Measurements from ENCODE around the gene ZMPSTE24. TPM values are rescaled to one million over a fixed set of nuclear protein-coding genes. Genes with fewer than 3 reads are reported as not detected.

ZMPSTE24 gene
- total and polyA plus RNA-seq, 7 experiments from 2014 or later = 9.5 to 31.0 (median 14.5) TPM

DNA sequence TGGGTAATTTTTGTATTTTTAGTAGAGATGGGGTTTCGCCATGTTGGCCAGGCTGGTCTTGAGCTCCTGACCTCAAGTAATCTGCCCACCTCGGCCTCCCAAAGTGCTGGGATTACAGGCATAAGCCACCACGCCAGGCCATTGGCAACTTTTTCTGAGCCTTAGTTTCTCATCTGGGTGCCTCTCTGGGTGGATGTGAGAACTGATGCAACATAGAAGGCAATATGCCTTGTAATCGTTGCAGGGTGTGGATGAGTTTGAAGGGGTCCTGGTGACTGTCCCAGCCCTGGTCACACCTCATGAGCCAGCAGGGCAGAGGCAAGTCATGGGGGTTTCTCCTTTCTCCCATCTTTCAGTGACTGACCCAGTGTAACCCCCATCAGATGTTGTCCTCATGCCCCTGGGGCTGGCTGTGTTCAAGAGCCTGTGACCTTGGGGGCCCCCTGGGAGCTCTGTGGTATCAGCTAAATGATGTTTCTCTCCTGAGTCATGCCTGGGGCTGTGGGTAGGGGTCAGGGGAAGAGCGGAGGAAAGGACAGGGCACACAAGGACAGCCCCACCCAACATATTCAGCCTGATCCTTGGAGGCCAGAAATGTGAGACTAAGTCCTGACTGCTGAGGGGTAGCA lies 55.4 kb downstream of the ZMPSTE24 start:
- DNase-seq (no peak), ATAC-seq (no peak)
- intact Hi-C loops (cut with micrococcal nuclease) = no loop called here
- Histone ChIP-seq H3K4me1 (ENCODE audit: control insufficient read depth in 2 of 2, insufficient read depth in 2 of 2, low read length in 2 of 2) (peaks cover 8% of the 10 kb centered on the region in 2 donors), H3K36me3 (ENCODE audit: control insufficient read depth in 2 of 3, insufficient read depth in 3 of 3, low read length in 3 of 3) (no peaks in the 10 kb centered on the region), H3K9me3 (ENCODE audit: control insufficient read depth in 2 of 3, low read length in 3 of 3) (no peaks in the 10 kb centered on the region), H3K4me3 (ENCODE audit: low read length) (no peak overlapping the region), H3K27me3 (ENCODE audit: control insufficient read depth in 2 of 2, insufficient read depth in 2 of 2, low read length in 2 of 2) (no peaks in the 10 kb centered on the region), H3K27ac (ENCODE audit: low read depth, low read length) (no peak overlapping the region)
- ChIA-PET POLR2A (interaction anchor here (1.3 to 1.7 kb wide), 2 partner anchors 71 to 91 kb away, joined by 3 to 5 read pairs; no protein-coding TSS in a partner anchor), CTCF (interaction anchor here (1.5 to 6.7 kb wide), 3 partner anchors 24 to 160 kb away, joined by 5 to 52 read pairs (median 7); no protein-coding TSS in a partner anchor)
- Mint-ChIP-seq H3K4me1 (peaks cover 8 to 56% (median 28%) of the 10 kb centered on the region in 7 donors), H3K27ac (peak overlapping the region in 3 of 9 donors; percentile 76 to 82 (median 77)), H3K4me3 (peak overlapping the region in 1 of 10 donors; percentile 41), H3K9me3 (no peaks in the 10 kb centered on the region), H3K36me3 (peaks cover 0 to 7% (median 0%) of the 10 kb centered on the region in 5 donors), H3K27me3 (peaks cover 7 to 23% (median 8%) of the 10 kb centered on the region in 5 donors)

- CTCF ChIA-PET = interaction anchor here (0.8 to 6.7 kb wide), 9 partner anchors 14 to 236 kb away, joined by 3 to 52 read pairs (median 7); no protein-coding TSS in a partner anchor
- Mint-ChIP-seq H3K4me1 (peaks cover 11 to 63% (median 34%) of the 10 kb centered on the region in 7 donors), H3K9me3 (peaks cover 0 to 1% (median 0%) of the 10 kb centered on the region in 11 donors), H3K27me3 (peaks cover 7 to 30% (median 13%) of the 10 kb centered on the region in 5 donors), H3K4me3 (peak overlapping the region in 8 of 10 donors; percentile 13 to 95 (median 86)), H3K36me3 (peaks cover 0 to 7% (median 0%) of the 10 kb centered on the region in 5 donors), H3K27ac (peak overlapping the region in 5 of 9 donors; percentile 24 to 84 (median 65))
- Histone ChIP-seq H3K27me3 (ENCODE audit: control insufficient read depth in 2 of 2, insufficient read depth in 2 of 2, low read length in 2 of 2) (no peaks in the 10 kb centered on the region), H3K4me3 (ENCODE audit: low read length) (no peak overlapping the region), H3K9me3 (ENCODE audit: control insufficient read depth in 2 of 3, low read length in 3 of 3) (no peaks in the 10 kb centered on the region), H3K27ac (ENCODE audit: low read depth, low read length) (no peak overlapping the region), H3K36me3 (ENCODE audit: control insufficient read depth in 2 of 3, insufficient read depth in 3 of 3, low read length in 3 of 3) (no peaks in the 10 kb centered on the region), H3K4me1 (ENCODE audit: control insufficient read depth in 2 of 2, insufficient read depth in 2 of 2, low read length in 2 of 2) (peaks cover 8% of the 10 kb centered on the region in 2 donors)
- intact Hi-C loops (cut with micrococcal nuclease) = loop anchor here (2.0 kb wide), 5 partner anchors 25 to 273 kb away; partner anchors contain the start of genes CAP1 (in 1 of the 2), PPT1 (in 1 of the 2) and SMAP2 (in 1 of the 2)
- no peak for DNase-seq
- POLR2A ChIA-PET = interaction anchor here (0.6 to 3.0 kb wide), 9 partner anchors 60 to 548 kb away, joined by 3 to 17 read pairs (median 4); partner anchors contain the start of genes CITED4, RLF and SMAP2
- ATAC-seq = no peak
Observed at GRCh38 chr1:40313958-40314720, 56.1 kb downstream of the ZMPSTE24 start.

GRCh38 chr1:40314721-40315238 lies 56.7 kb downstream of the ZMPSTE24 start:
- Histone ChIP-seq H3K27ac (ENCODE audit: low read depth, low read length) (no peak overlapping the region), H3K36me3 (ENCODE audit: control insufficient read depth in 2 of 3, insufficient read depth in 3 of 3, low read length in 3 of 3) (no peaks in the 10 kb centered on the region), H3K9me3 (ENCODE audit: control insufficient read depth in 2 of 3, low read length in 3 of 3) (no peaks in the 10 kb centered on the region), H3K4me3 (ENCODE audit: low read length) (peak overlapping the region; percentile 73), H3K27me3 (ENCODE audit: control insufficient read depth in 2 of 2, insufficient read depth in 2 of 2, low read length in 2 of 2) (no peaks in the 10 kb centered on the region), H3K4me1 (ENCODE audit: control insufficient read depth in 2 of 2, insufficient read depth in 2 of 2, low read length in 2 of 2) (peaks cover 8% of the 10 kb centered on the region in 2 donors)
- Mint-ChIP-seq H3K4me3 (peak overlapping the region; percentile 84 to 95 (median 88)), H3K27ac (peak overlapping the region in 6 of 9 donors; percentile 41 to 84 (median 74)), H3K36me3 (peaks cover 0 to 7% (median 0%) of the 10 kb centered on the region in 5 donors), H3K9me3 (peaks cover 0 to 1% (median 0%) of the 10 kb centered on the region in 11 donors), H3K4me1 (peaks cover 11 to 66% (median 34%) of the 10 kb centered on the region in 7 donors), H3K27me3 (peaks cover 7 to 35% (median 13%) of the 10 kb centered on the region in 5 donors)
- ATAC-seq (no peak), DNase-seq (peak in 1 of 9 donors; percentile 16)
- POLR2A ChIA-PET = interaction anchor here (0.6 to 3.0 kb wide), 10 partner anchors 24 to 547 kb away, joined by 3 to 17 read pairs (median 4); partner anchors contain the start of genes CITED4, RLF and SMAP2
- intact Hi-C loops (cut with micrococcal nuclease) = loop anchor here (1.0 to 5.0 kb wide), 11 partner anchors 24 to 274 kb away; partner anchors contain the start of genes ZMPSTE24 (in 2 of the 2), CAP1 (in 1 of the 2), PPT1 (in 1 of the 2) and RLF (in 1 of the 2)
- CTCF ChIA-PET = interaction anchor here (0.8 to 6.7 kb wide), 14 partner anchors 13 to 578 kb away, joined by 3 to 52 read pairs (median 4); no protein-coding TSS in a partner anchor

DNA sequence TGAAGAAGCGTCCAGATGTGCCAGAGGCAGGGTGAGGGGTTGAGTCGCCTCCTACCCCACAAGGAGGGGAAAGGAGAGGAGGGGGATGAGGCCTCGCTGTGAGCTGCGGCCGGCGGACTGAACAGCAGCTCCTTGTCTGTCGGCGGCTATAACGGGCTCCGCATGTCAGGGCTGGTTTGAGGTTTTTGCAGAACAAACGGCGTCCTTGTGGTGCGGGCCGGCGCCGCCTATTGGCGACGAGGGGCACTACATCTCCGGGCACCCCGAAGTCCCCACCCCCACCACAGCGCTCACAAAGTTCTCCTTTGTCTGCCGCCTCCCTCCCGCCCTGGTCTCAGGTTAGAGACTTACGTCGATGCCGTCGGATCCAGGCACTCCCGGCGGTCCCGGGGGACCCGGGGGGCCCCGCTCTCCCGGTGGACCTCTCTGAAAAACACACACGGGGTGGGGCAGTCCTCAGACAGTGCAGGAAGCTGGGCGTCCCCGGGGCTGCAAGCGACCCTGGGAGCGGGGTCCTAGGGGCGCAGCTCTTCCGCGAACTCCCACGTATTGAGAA lies 57.3 kb downstream of the ZMPSTE24 start:
- intact Hi-C loops (cut with micrococcal nuclease) = loop anchor here (1.0 to 5.0 kb wide), 11 partner anchors 23 to 275 kb away; partner anchors contain the start of genes ZMPSTE24 (in 2 of the 2), CAP1 (in 1 of the 2), PPT1 (in 1 of the 2) and RLF (in 1 of the 2)
- POLR2A ChIA-PET = interaction anchor here (0.6 to 3.0 kb wide), 12 partner anchors 23 to 547 kb away, joined by 3 to 17 read pairs (median 5); partner anchors contain the start of genes CITED4, RLF, SMAP2 and ZMPSTE24
- H3K27ac ChIP-seq (ENCODE audit: low read depth, low read length) = peak overlapping the region; percentile 46
- H3K36me3 ChIP-seq (ENCODE audit: control insufficient read depth in 2 of 3, insufficient read depth in 3 of 3, low read length in 3 of 3) = no peaks in the 10 kb centered on the region
- CTCF ChIA-PET = interaction anchor here (0.8 to 6.7 kb wide), 18 partner anchors 13 to 578 kb away, joined by 3 to 52 read pairs (median 3); no protein-coding TSS in a partner anchor
- Mint-ChIP-seq H3K27ac (peak overlapping the region; percentile 43 to 84 (median 76)), H3K4me1 (peaks cover 11 to 66% (median 34%) of the 10 kb centered on the region in 7 donors), H3K27me3 (peaks cover 7 to 36% (median 13%) of the 10 kb centered on the region in 5 donors), H3K36me3 (peaks cover 0 to 7% (median 0%) of the 10 kb centered on the region in 5 donors), H3K9me3 (peaks cover 0 to 1% (median 0%) of the 10 kb centered on the region in 11 donors), H3K4me3 (peak overlapping the region; percentile 84 to 95 (median 88))
- H3K4me3 ChIP-seq (ENCODE audit: low read length) = peak overlapping the region; percentile 73
- peaks cover 8% of the 10 kb centered on the region in 2 donors for H3K4me1 ChIP-seq (ENCODE audit: control insufficient read depth in 2 of 2, insufficient read depth in 2 of 2, low read length in 2 of 2)
- peak; percentile 94 for ATAC-seq
- no peaks in the 10 kb centered on the region for H3K9me3 ChIP-seq (ENCODE audit: control insufficient read depth in 2 of 3, low read length in 3 of 3)
- H3K27me3 ChIP-seq (ENCODE audit: control insufficient read depth in 2 of 2, insufficient read depth in 2 of 2, low read length in 2 of 2) = no peaks in the 10 kb centered on the region
- peak; percentile 70 to 90 (median 86) for DNase-seq

- H3K9me3 ChIP-seq (ENCODE audit: control insufficient read depth in 2 of 3, low read length in 3 of 3) = no peaks in the 10 kb centered on the region
- H3K4me1 ChIP-seq (ENCODE audit: control insufficient read depth in 2 of 2, insufficient read depth in 2 of 2, low read length in 2 of 2) = peaks cover 8% of the 10 kb centered on the region in 2 donors
- peak overlapping the region; percentile 84 to 95 (median 88) for H3K4me3 Mint-ChIP-seq
- peaks cover 0 to 7% (median 0%) of the 10 kb centered on the region in 5 donors for H3K36me3 Mint-ChIP-seq
- CTCF ChIA-PET = interaction anchor here (0.9 to 6.7 kb wide), 16 partner anchors 22 to 579 kb away, joined by 3 to 52 read pairs (median 3); no protein-coding TSS in a partner anchor
- peaks cover 0 to 1% (median 0%) of the 10 kb centered on the region in 11 donors for H3K9me3 Mint-ChIP-seq
- peak in 6 of 9 donors; percentile 27 to 47 (median 32) for DNase-seq
- intact Hi-C loops (cut with micrococcal nuclease) = loop anchor here (1.0 to 5.0 kb wide), 12 partner anchors 22 to 275 kb away; partner anchors contain the start of genes ZMPSTE24 (in 2 of the 2), CAP1 (in 1 of the 2), PPT1 (in 1 of the 2) and RLF (in 1 of the 2)
- peak overlapping the region; percentile 43 to 83 (median 68) for H3K27ac Mint-ChIP-seq
- POLR2A ChIA-PET = interaction anchor here (0.6 to 3.0 kb wide), 14 partner anchors 23 to 276 kb away, joined by 3 to 17 read pairs (median 4); partner anchors contain the start of genes CAP1, RLF, SMAP2 and ZMPSTE24
- H3K27ac ChIP-seq (ENCODE audit: low read depth, low read length) = peak overlapping the region; percentile 46
- H3K36me3 ChIP-seq (ENCODE audit: control insufficient read depth in 2 of 3, insufficient read depth in 3 of 3, low read length in 3 of 3) = no peaks in the 10 kb centered on the region
- peak; percentile 5 for ATAC-seq
- H3K27me3 ChIP-seq (ENCODE audit: control insufficient read depth in 2 of 2, insufficient read depth in 2 of 2, low read length in 2 of 2) = no peaks in the 10 kb centered on the region
- H3K27me3 Mint-ChIP-seq = peaks cover 7 to 36% (median 13%) of the 10 kb centered on the region in 5 donors
- peaks cover 11 to 62% (median 33%) of the 10 kb centered on the region in 7 donors for H3K4me1 Mint-ChIP-seq
- peak overlapping the region; percentile 73 for H3K4me3 ChIP-seq (ENCODE audit: low read length)
Observed at GRCh38 chr1:40315795-40316594, 58.0 kb downstream of the ZMPSTE24 start.
